IMR-90 (cell line): Measurements from ENCODE around the gene DCTN2.

ENCODE experiments used
- CTCF ChIP-seq: conservative IDR thresholded peaks from 2 replicates; pipeline ENCODE4 v1.5.1; 2012; ENCODE audit warnings: mild to moderate bottlenecking, low read depth, low read length, improper control_type of control experiment
- NFE2L2 ChIP-seq: fragments of 150-350 bp; IDR thresholded peaks from 2 replicates; pipeline ENCODE4 v1.6.1; 2016; ENCODE audit warnings: low read depth, mild to moderate bottlenecking, low read length
- POLR2A ChIP-seq: IDR thresholded peaks from 2 replicates; pipeline ENCODE4 v1.6.1; 2012; ENCODE audit warnings: mild to moderate bottlenecking, low read depth, low read length

- TF ChIP-seq POLR2A = no peak
- no peak for TF ChIP-seq CTCF
- TF ChIP-seq NFE2L2 = no peak
Measured at GRCh38 chr12:57514720-57515407, 32.1 kb downstream of the DCTN2 start.
